Mucosa of gallbladder (tissue), 1 donor: ENCODE data around the gene SLC38A9. TPM values are rescaled to one million over a fixed set of nuclear protein-coding genes. Genes with fewer than 3 reads are reported as not detected.
A peak's percentile ranks its signal among the peaks of the same experiment; 100 is the strongest.
"Not testable (repeated sequence)": the region's sequence is repeated elsewhere in the genome, so short reads cannot be mapped to it uniquely, and the experiment has no call there.

Experiments
- DNase-seq: peaks from one replicate; pipeline ENCODE4 v3.0.0-alpha.2; 2020; ENCODE audit warnings: low spot score
- total RNA-seq: library from RNA; stranded (reverse); gene quantifications from one replicate; pipeline ENCODE4 v1.2.1, GENCODE V29; 2021
- donor health status: DM: no; HTN: no; CAD: no.

Gene SLC38A9
- total RNA-seq: 25.4 TPM

- DNase-seq: peak; percentile 96
Observed at GRCh38 chr5:55712023-55712859, at the start of gene SLC38A9. Gene SLC38A9 (minus strand): TSS chr5:55712324. CDS start chr5:55697958, 14,366 bp downstream.

- not testable (repeated sequence) for DNase-seq
Observed at GRCh38 chr5:55761721-55762120, 49.6 kb upstream of the SLC38A9 start.

- DNase-seq: no peak
Observed at GRCh38 chr5:55758714-55759113, 46.6 kb upstream of the SLC38A9 start.

GRCh38 chr5:55758231-55758630 is 46.1 kb upstream of the SLC38A9 start:
- DNase-seq: no peak

GRCh38 chr5:55750499-55750898 is 38.4 kb upstream of the SLC38A9 start:
- no peak for DNase-seq

GRCh38 chr5:55750063-55750462 is 37.9 kb upstream of the SLC38A9 start:
- no peak for DNase-seq

- DNase-seq: no peak
Observed at GRCh38 chr5:55749387-55749786, 37.3 kb upstream of the SLC38A9 start.

GRCh38 chr5:55747778-55748318 is 35.7 kb upstream of the SLC38A9 start:
- DNase-seq: no peak

GRCh38 chr5:55742778-55743177 is 30.7 kb upstream of the SLC38A9 start:
- no peak for DNase-seq

- DNase-seq: no peak
Observed at GRCh38 chr5:55737793-55738192, 25.7 kb upstream of the SLC38A9 start, which contains the start of gene DDX4. Gene DDX4 (plus strand): TSS chr5:55738061. CDS start chr5:55738964, 903 bp downstream.

- no peak for DNase-seq
Observed at GRCh38 chr5:55734658-55735057, 22.5 kb upstream of the SLC38A9 start.

GRCh38 chr5:55732585-55732984 is 20.5 kb upstream of the SLC38A9 start:
- no peak for DNase-seq

GRCh38 chr5:55731848-55732247 is 19.7 kb upstream of the SLC38A9 start:
- no peak for DNase-seq

GRCh38 chr5:55724281-55724680 is 12.2 kb upstream of the SLC38A9 start:
- DNase-seq: no peak

GRCh38 chr5:55720188-55720703 is 8.1 kb upstream of the SLC38A9 start:
- no peak for DNase-seq

GRCh38 chr5:55719026-55719425 is 6.9 kb upstream of the SLC38A9 start:
- not testable (repeated sequence) for DNase-seq

- no peak for DNase-seq
Observed at GRCh38 chr5:55715519-55716078, 3.5 kb upstream of the SLC38A9 start.

GRCh38 chr5:55714749-55715148 is 2.6 kb upstream of the SLC38A9 start:
- DNase-seq: no peak

- DNase-seq: no peak
Observed at GRCh38 chr5:55714339-55714738, 2.2 kb upstream of the SLC38A9 start.

GRCh38 chr5:55713871-55714270 is 1.7 kb upstream of the SLC38A9 start:
- DNase-seq: no peak

GRCh38 chr5:55711507-55712022 is 559 bp downstream of the SLC38A9 start:
- no peak for DNase-seq

- DNase-seq: no peak
Observed at GRCh38 chr5:55708732-55709131, 3.4 kb downstream of the SLC38A9 start.
